ENCODE data around the gene GJA4.

Gene GJA4

DNA sequence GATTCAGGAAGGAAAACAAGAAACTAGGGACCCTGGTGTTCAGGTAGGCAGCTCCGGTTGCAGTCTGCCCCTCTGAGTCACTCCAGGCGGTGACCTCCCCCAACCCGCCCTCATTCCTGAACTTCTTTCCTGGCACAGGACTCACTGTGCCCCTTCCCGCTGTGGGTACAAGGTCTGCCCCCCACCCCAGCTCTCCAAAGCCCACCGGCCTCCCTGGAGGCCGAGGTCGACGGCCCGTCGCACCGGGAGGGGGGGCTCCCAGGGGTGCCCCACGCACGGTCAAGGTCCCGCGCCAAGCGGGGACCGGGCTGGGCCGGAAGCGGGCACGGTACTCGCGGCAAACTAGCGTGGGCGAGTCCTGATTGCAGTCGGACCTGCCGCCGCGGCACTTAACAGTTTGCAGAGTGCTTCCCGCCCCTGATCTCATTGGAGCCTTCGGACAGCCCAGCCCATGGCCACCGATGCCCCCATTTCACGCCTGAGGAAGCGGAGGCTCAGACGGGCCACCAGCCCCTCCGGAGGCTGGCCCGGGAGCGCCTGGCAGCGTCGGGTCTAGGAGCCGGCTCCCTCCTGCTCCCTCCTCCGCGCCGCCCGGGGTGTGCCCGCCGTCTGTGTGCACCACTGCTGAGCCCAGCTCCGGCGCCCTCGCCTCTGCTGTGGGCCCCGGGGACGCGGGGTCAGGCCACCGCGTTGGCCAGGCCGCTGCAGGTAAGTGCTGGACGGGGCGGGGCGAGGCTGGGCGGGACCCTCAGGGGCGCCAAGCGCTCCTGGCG is 11.5 kb upstream of the GJA4 start, which contains the start of gene GJB3:
TSS of gene GJB3 (plus strand) at position 144 of the 773 bp plus-strand sequence. CDS start 3,549 bp downstream, outside the sequence.
- DNase-seq (ENCODE audit: low read depth in 1 of 2, low spot score in 1 of 2), result no peak
- no peak within 1 kb of the TSS for H3K4me3 ChIP-seq (replicated peaks; ENCODE audit: insufficient read depth, low read length)
- TF ChIP-seq CTCF (IDR thresholded peaks at IDR 0.05; ENCODE audit: insufficient read depth, low read length) (no peak), REST (IDR thresholded peaks at IDR 0.05; ENCODE audit: insufficient replicate concordance, low read depth) (no peak), SPI1 (IDR thresholded peaks at IDR 0.05; ENCODE audit: borderline replicate concordance, low read depth) (no peak), GABPA (IDR thresholded peaks at IDR 0.05; ENCODE audit: low read depth) (no peak), POLR2AphosphoS5 (IDR thresholded peaks at IDR 0.05; ENCODE audit: low read depth) (no peak)
- H3K27me3 ChIP-seq (ENCODE audit: insufficient read depth, poor library complexity, severe bottlenecking), result peaks cover 22% of the 10 kb centered on the region
- no peak within 1 kb of the TSS for H3K27ac ChIP-seq (replicated peaks)

DNA sequence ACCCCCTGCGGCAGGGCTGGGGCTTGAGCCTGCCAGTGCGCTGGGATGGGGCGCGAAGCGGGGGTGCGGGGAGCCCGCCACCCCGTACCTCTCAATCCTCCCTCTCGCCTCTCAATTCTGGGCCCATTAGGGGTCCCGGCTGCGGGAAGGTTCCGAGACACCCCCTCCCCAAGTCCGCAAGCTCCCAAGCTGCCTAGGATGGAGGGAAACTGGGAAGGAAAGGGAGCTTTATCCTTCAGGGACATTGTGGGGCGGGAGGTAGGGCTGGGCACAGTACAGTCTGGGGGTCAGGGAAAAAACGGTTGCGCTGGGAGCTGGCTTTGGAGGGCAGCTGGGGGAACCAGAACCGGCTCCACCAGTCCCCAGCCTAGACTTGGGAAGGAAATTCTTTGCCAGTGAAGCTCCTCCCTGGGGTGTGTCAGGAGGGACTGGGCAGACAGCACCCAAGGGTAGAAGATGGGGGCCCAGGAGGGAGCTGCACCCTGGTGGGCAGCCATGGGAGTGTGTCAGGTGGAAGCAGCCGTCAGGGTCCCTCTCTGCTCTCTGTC is 10.9 kb upstream of the GJA4 start:
- peaks cover 22% of the 10 kb centered on the region for H3K27me3 ChIP-seq (ENCODE audit: insufficient read depth, poor library complexity, severe bottlenecking)
- no peak for TF ChIP-seq REST (IDR thresholded peaks at IDR 0.05; ENCODE audit: insufficient replicate concordance, low read depth)
- no peak for TF ChIP-seq CTCF (IDR thresholded peaks at IDR 0.05; ENCODE audit: insufficient read depth, low read length)
- no peak for TF ChIP-seq SPI1 (IDR thresholded peaks at IDR 0.05; ENCODE audit: borderline replicate concordance, low read depth)
- TF ChIP-seq GABPA (IDR thresholded peaks at IDR 0.05; ENCODE audit: low read depth), result no peak
- no peak for TF ChIP-seq POLR2AphosphoS5 (IDR thresholded peaks at IDR 0.05; ENCODE audit: low read depth)
- no peak overlapping the region for H3K4me3 ChIP-seq (replicated peaks; ENCODE audit: insufficient read depth, low read length)
- DNase-seq (ENCODE audit: low read depth in 1 of 2, low spot score in 1 of 2), result no peak
- no peak overlapping the region for H3K27ac ChIP-seq (replicated peaks)

DNA sequence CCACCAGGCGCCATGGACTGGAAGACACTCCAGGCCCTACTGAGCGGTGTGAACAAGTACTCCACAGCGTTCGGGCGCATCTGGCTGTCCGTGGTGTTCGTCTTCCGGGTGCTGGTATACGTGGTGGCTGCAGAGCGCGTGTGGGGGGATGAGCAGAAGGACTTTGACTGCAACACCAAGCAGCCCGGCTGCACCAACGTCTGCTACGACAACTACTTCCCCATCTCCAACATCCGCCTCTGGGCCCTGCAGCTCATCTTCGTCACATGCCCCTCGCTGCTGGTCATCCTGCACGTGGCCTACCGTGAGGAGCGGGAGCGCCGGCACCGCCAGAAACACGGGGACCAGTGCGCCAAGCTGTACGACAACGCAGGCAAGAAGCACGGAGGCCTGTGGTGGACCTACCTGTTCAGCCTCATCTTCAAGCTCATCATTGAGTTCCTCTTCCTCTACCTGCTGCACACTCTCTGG is 8.0 kb upstream of the GJA4 start:
- Histone ChIP-seq H3K4me3 (replicated peaks; ENCODE audit: insufficient read depth, low read length) (no peak overlapping the region), H3K27me3 (ENCODE audit: insufficient read depth, poor library complexity, severe bottlenecking) (peaks cover 22% of the 10 kb centered on the region), H3K27ac (replicated peaks) (no peak overlapping the region)
- DNase-seq (ENCODE audit: low read depth in 1 of 2, low spot score in 1 of 2), result peak; percentile 71 to 84
- TF ChIP-seq GABPA (IDR thresholded peaks at IDR 0.05; ENCODE audit: low read depth), result no peak
- TF ChIP-seq CTCF (IDR thresholded peaks at IDR 0.05; ENCODE audit: insufficient read depth, low read length), result no peak
- no peak for TF ChIP-seq POLR2AphosphoS5 (IDR thresholded peaks at IDR 0.05; ENCODE audit: low read depth)
- no peak for TF ChIP-seq SPI1 (IDR thresholded peaks at IDR 0.05; ENCODE audit: borderline replicate concordance, low read depth)
- TF ChIP-seq REST (IDR thresholded peaks at IDR 0.05; ENCODE audit: insufficient replicate concordance, low read depth), result no peak

All from HL-60 (cell line).